NCI-H2196 treated with DMSO at 0.1 percent for 48 hours (cell line): ENCODE measurements around the gene GMDS.

Experiments used
- DNase-seq: peaks from one replicate; lab custom pipeline; 2025; ENCODE audit not compliant: unreplicated experiment; lab: John Stamatoyannopoulos, UW

GMDS gene

GRCh38 chr6:1729133-1729749 lies 516.2 kb downstream of the GMDS start:
- DNase-seq, result peak; percentile 10

DNA sequence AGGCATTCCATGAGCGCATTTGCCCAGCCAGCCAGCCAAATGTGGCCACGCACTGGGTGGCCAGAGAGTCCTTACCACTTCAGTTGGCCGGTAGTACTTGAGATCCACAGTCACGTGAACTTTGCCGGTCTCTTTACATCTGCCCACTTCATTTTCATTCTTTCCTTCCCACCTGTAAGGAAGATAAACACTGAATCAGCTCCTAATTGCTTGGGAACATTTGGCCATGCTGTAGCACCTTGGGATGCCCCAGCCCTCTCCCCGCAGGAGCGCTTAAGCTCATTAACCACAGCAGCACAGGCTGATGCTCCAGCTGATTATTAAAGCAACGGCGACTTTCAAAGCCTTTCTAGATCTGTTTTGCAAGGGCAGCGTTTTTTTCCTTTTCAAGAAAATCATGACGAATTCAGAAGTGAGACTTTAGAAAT lies 519.0 kb downstream of the GMDS start:
- DNase-seq, result peak; percentile 19

- peak; percentile 27 for DNase-seq
Measured at GRCh38 chr6:1724616-1725015, 520.8 kb downstream of the GMDS start.

- peak; percentile 57 for DNase-seq
Measured at GRCh38 chr6:1724124-1724523, 521.3 kb downstream of the GMDS start.

GRCh38 chr6:1722801-1723200 lies 522.6 kb downstream of the GMDS start:
- DNase-seq, result no peak

- no peak for DNase-seq
Measured at GRCh38 chr6:1720620-1721322, 524.6 kb downstream of the GMDS start.

DNA sequence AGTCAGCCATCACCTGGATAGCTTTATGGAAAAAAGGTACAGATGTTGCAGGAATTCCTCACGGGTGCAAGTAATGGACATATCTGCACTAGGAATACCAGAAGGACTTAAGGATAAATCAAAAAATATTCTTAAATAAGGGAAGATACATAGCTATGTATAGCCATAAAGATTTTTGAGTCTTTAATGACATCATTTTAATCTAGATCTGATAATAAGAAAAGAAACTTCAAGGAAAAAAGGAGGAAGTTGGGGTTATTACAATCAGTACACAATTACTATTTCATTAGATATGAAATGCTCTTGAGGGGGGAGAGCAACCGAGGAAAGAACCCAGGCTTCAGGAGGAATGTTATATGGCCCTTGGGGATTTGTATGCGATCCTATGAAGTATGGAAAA lies 525.5 kb downstream of the GMDS start:
- no peak for DNase-seq

- no peak for DNase-seq
Measured at GRCh38 chr6:1716868-1717267, 528.5 kb downstream of the GMDS start.

- no peak for DNase-seq
Measured at GRCh38 chr6:1716396-1716795, 529.0 kb downstream of the GMDS start.

GRCh38 chr6:1715336-1715735 lies 530.1 kb downstream of the GMDS start:
- no peak for DNase-seq

DNA sequence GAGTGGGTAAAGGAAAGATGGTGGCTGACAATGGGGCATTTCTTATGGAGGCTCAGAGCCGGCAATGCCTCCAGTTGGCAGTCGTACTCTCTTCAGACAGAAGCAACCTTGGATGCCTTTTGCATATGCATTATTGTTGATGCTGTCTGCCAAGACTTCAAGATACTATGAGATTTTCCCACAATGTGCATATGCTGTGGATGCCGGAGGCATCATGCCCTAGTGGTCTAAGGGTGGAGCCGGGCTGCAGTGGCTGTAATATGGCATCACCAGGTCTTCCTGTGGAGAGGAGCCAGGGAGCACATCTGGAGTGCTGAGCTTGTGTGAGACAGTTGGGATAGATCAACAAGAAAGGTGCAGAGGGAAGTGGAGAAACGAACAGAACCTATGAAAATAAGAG lies 530.8 kb downstream of the GMDS start:
- DNase-seq, result no peak

DNA sequence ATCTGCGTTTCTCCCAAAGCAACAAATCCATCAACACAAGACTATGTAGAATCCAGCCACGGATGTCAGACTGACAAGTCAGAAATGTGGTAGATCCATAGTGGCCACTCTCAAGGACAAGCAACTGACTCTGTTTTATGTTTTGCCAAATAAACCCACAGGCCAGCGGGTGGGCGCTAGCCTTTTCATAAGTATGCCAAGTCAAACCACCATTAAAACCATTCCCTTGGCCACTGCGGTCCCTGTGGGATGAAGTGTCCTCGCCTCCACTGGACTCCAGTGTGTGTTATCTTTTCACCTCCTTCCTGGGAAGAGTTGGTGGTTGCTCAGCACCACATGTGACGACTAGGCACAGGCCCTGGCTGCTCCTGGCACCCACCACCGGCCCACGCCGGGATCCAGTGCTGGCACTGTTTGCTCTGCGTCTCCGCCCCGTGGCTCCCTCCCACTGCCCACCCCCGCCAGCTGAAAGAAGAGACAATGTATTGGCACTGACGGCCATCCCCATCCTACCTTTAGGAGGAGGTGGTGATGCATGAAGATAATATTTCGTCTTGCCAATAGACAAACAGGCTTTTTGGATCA lies 532.3 kb downstream of the GMDS start:
- no peak for DNase-seq

DNA sequence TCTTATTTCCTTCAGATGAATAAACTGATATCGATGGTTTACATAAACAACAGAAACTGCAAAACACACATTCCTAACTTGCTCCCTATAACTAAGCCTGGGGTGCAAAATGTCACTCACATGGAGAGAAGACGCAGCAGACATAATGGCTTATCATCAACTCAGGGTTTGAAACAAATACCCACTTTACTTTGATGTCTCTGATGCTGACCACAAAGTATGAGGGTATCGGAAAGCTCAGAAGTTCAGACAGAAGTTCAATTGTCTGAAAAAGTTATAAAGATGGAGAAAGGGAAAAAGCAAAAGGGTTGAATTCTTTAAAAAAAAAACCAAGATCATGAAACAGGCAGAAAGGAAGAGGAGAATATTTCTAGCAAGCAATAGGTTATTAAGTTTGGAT lies 533.0 kb downstream of the GMDS start:
- no peak for DNase-seq

DNA sequence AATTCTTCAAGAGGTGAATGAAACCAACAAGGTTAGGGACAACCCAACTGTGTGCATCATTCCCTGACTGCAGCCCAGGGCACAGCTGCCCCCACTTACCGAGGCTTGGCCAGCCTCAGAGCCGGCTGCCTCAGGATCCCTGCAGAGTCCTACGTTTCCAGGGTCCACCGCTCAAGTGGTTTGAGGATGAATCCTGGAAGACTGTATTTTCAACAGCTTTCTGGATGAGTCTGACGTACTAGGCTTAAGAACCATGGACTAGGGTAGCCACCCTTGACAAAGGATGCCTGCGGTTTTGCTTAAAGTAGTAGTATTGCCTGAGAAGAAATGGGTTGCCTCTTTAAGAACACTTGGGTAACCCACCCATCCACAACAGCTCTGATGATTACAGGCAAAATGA lies 534.3 kb downstream of the GMDS start:
- DNase-seq, result no peak

GRCh38 chr6:1709234-1709641 lies 536.2 kb downstream of the GMDS start:
- DNase-seq, result no peak

- DNase-seq, result no peak
Measured at GRCh38 chr6:1708820-1709219, 536.6 kb downstream of the GMDS start.

DNA sequence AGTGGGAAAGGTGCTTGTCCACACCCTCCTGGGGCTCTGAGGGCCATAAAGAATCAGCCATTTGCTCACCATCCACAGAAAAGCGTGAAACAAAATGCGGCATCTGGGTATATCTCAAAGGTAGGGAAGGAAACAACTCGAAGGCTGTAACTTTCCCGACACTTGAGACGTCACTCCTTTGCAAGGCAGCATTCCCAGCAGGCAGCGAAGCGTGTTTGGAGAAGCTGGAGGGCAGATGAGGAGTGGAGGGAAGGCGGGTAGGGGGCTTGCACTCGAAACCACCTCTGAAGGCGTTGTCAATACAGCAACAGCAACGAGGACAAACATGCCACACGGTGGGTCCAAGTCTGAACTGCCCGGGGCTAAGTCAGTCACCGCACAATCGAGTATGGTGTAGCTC lies 537.3 kb downstream of the GMDS start:
- no peak for DNase-seq

GRCh38 chr6:1705630-1706029 lies 539.8 kb downstream of the GMDS start:
- no peak for DNase-seq

DNA sequence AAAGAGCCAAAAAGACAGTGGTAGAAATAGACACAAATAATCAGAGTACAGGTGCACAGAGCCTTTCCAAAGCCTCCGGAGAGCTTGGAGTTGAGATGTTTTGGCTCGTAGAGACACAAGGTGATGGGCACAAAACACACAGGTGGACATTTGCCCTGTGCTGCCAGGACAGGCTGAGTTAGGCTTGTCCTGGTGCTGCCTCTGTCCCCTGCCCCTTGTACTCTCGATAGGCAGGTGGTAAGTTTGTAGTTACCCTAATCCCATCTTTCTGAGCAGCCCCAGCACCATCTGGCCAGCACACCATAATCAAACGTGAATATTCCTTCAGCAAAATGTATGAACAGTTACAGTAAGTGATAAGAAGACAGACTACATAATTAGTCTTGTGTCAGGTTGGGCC lies 540.2 kb downstream of the GMDS start:
- DNase-seq, result no peak

DNA sequence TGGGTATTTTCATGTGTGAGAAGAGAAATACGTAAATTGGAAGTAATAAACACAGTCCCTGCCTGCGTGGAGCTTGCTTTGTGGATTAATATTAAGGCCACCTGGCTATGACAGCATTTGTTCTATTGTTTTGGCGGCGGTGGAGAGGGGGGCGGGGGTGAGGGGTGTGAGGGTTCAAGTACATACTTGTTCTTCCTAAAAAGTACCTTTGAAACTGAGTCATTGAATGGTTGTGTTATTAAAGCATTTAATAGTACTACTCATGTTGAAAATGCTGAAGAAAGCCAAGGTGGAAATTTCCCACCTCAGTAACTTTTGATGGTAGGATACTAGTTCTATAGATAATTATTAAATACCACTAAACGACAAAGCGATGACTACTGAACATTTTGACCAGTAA lies 540.7 kb downstream of the GMDS start:
- DNase-seq, result no peak

DNA sequence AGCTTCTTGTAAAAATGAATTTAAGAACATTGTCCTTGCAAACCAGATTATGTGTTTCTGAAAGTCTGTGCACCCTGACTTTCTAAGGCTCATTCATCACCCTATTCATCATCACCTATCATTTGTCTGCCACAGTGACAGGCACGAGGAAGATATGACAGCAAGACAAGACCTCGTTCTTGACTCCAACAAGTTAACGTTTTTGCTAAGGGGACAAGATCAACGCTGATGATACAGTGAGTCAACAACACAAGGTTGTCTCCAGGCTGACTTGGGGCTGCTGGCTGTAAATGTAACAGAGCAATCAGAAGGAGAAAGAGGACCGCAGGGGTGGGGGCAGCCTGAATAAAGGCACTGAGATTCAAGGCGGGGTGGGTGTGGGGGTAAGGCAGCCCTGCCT lies 541.5 kb downstream of the GMDS start:
- DNase-seq, result no peak

GRCh38 chr6:1703091-1703855 lies 542.1 kb downstream of the GMDS start:
- DNase-seq, result no peak
